K562 (cell line): ENCODE measurements around the gene CRYBG2. TPM values are rescaled to one million over a fixed set of nuclear protein-coding genes. Genes with fewer than 3 reads are reported as not detected.

Experiments
- ATAC-seq: fragments of 200-7000 bp; cut with Tn5 transposase; 3 replicates; pipeline ENCODE4 v1.9.1; 2020; ENCODE audit warnings: moderate library complexity
- BruUV-seq: library from RNA; stranded (reverse); fragments of 400-500 nt; replicated peaks from 2 replicates; lab custom pipeline; 2021; lab: Mats Ljungman, UMichigan
- CTCF ChIA-PET: fragments of 300-600 bp; formaldehyde crosslinking; extraction: SDS; loops from one replicate; lab custom pipeline; 2021; ENCODE audit warnings: low intra/inter-chr PET ratio; lab: Yijun Ruan, JAX
- POLR2A ChIA-PET: fragments of 300-600, 350-650 bp; sonication (Branson Sonifier 250); formaldehyde crosslinking; extraction: SDS; loops from one replicate; lab custom pipeline; 2021; ENCODE audit warnings: antibody characterized with exemption, inconsistent platforms; lab: Yijun Ruan, JAX
- DNase-seq, 4 experiments: peaks; one replicate each; pipeline versions ENCODE4 v3.0.0 to v3.0.0-alpha.2; 2011 to 2018; ENCODE audit warnings: low spot score in 3 of 4, mixed read lengths in 3 of 4; ENCODE audit errors: extremely low read depth in 1 of 4
- FAIRE-seq: peaks from 2 replicates; lab custom pipeline; 2011; peaks lifted over from hg19 to GRCh38; lab: Jason Lieb, UNC
- H2AFZ ChIP-seq: 2 replicates; pipeline ENCODE4 v1.6.0; 2011; ENCODE audit warnings: low read depth, low read length, control low read depth, inconsistent platforms
- H3K27ac ChIP-seq: fragments of 200-600 bp; 3 replicates; pipeline ENCODE4 v1.8.0; 2011; ENCODE audit warnings: low read depth, mild to moderate bottlenecking, control low read depth, inconsistent platforms, low read length, moderate library complexity, mixed read lengths; ENCODE audit errors: extremely low read depth
- H3K27me3 ChIP-seq, 2 experiments: fragments of 300-600 bp in 1 of 2; 2 replicates in 1 of 2; 3 replicates in 1 of 2; pipeline versions ENCODE4 v1.6.0 to v1.8.0; 2011; ENCODE audit warnings: inconsistent platforms in 2 of 2, low read length in 2 of 2, mild to moderate bottlenecking in 1 of 2, mixed read lengths in 1 of 2, moderate library complexity in 1 of 2; ENCODE audit not compliant: control insufficient read depth in 2 of 2, insufficient read depth in 2 of 2
- H3K36me3 ChIP-seq: fragments of 300-600 bp; 3 replicates; pipeline ENCODE4 v1.8.0; 2011; ENCODE audit warnings: mild to moderate bottlenecking, low read length, inconsistent platforms; ENCODE audit not compliant: control insufficient read depth, insufficient read depth
- H3K4me1 ChIP-seq, 2 experiments: fragments of 200-600 bp in 1 of 2; replicated peaks in 1 of 2; 2 replicates in 1 of 2; 3 replicates in 1 of 2; pipeline versions ENCODE4 v1.5.1 to v1.8.0; 2011; ENCODE audit warnings: inconsistent platforms in 2 of 2, low read length in 2 of 2, mild to moderate bottlenecking in 1 of 2, mixed read lengths in 1 of 2, moderate library complexity in 1 of 2; ENCODE audit not compliant: control insufficient read depth in 2 of 2, insufficient read depth in 2 of 2
- H3K4me2 ChIP-seq: 2 replicates; pipeline ENCODE4 v1.6.1; 2011; ENCODE audit warnings: low read length, control low read depth, inconsistent platforms, mixed read lengths; ENCODE audit not compliant: insufficient read depth
- H3K4me3 ChIP-seq: fragments of 200-600 bp; sonication (generic), shearing (Covaris generic); 2 replicates; pipeline ENCODE4 v1.5.1; 2016; ENCODE audit warnings: control low read depth, inconsistent platforms
- H3K79me2 ChIP-seq: fragments of 200-600 bp; 3 replicates; pipeline ENCODE4 v1.8.0; 2011; ENCODE audit warnings: low read length, inconsistent platforms; ENCODE audit not compliant: control insufficient read depth, insufficient read depth
- H3K9ac ChIP-seq, 2 experiments: 2 replicates each; pipeline versions ENCODE4 v1.6.0 to v1.6.1; 2011; ENCODE audit warnings: low read depth in 2 of 2, low read length in 2 of 2, control low read depth in 1 of 2, inconsistent platforms in 1 of 2, mild to moderate bottlenecking in 1 of 2, mixed read lengths in 1 of 2; ENCODE audit not compliant: insufficient read depth in 1 of 2
- H3K9me1 ChIP-seq: one replicate; pipeline ENCODE4 v1.6.0; 2011; ENCODE audit warnings: inconsistent platforms, mild to moderate bottlenecking, low read length, moderate library complexity; ENCODE audit not compliant: control insufficient read depth, insufficient read depth
- H3K9me3 ChIP-seq: replicated peaks from 2 replicates; pipeline ENCODE4 v1.5.1; 2011; ENCODE audit warnings: low read depth, low read length, inconsistent platforms; ENCODE audit not compliant: control insufficient read depth, insufficient read depth
- H4K20me1 ChIP-seq: replicated peaks from 2 replicates; pipeline ENCODE4 v1.6.1; 2011; ENCODE audit warnings: low read length, inconsistent platforms, mixed read lengths; ENCODE audit not compliant: control insufficient read depth, insufficient read depth
- BDP1 ChIP-seq: IDR thresholded peaks from 3 replicates; pipeline ENCODE4 v1.6.1; 2011; ENCODE audit not compliant: insufficient read length, insufficient read depth
- CBX1 ChIP-seq: sonication (generic); IDR thresholded peaks from 2 replicates; pipeline ENCODE4 v1.6.1; 2016; ENCODE audit warnings: antibody characterized with exemption, low read depth, mild to moderate bottlenecking
- LARP7 ChIP-seq: fragments of 450-650 bp; IDR thresholded peaks from 2 replicates; pipeline ENCODE4 v1.6.1; 2016
- MBD1 ChIP-seq: fragments of 250-450 bp; sonication (Bioruptor Pico); IDR thresholded peaks from 2 replicates; pipeline ENCODE4 v1.8.0; 2022; ENCODE audit warnings: inconsistent platforms
- RBM39 ChIP-seq: fragments of 200-400 bp; formaldehyde crosslinking; optimal IDR thresholded peaks from 2 replicates; pipeline ENCODE3; 2018; ENCODE audit warnings: low read depth, low read length
- SLC30A9 ChIP-seq: fragments of 250-450 bp; sonication (Bioruptor Pico); IDR thresholded peaks from 2 replicates; pipeline ENCODE4 v1.8.0; 2022; ENCODE audit warnings: mild to moderate bottlenecking, moderate library complexity
- U2AF2 ChIP-seq: fragments of 200-400 bp; formaldehyde crosslinking; optimal IDR thresholded peaks from 2 replicates; pipeline ENCODE3; 2017; ENCODE audit warnings: low read depth, mild to moderate bottlenecking, low read length
- ZKSCAN8 ChIP-seq: fragments of 200-800 bp; sonication (Bioruptor generic); IDR thresholded peaks from 2 replicates; pipeline ENCODE4 v1.6.1; 2016; ENCODE audit warnings: missing genetic modification characterization, missing compliant biosample characterization
- ZNF436 ChIP-seq: fragments of 250-450, 450-650 bp; sonication (Bioruptor Pico); formaldehyde crosslinking; IDR thresholded peaks from 2 replicates; pipeline ENCODE4 v1.7.0; 2020; ENCODE audit warnings: mild to moderate bottlenecking
- ZNF830 ChIP-seq: fragments of 250-450 bp; sonication (Bioruptor Pico); IDR thresholded peaks from 2 replicates; pipeline ENCODE4 v1.5.0; 2021; ENCODE audit warnings: mild to moderate bottlenecking
- WGBS: fragments of 100-300 bp; shearing (Covaris generic); methylation state at CpG from one replicate; pipeline ENCODE4 v1.1.6; 2016; ENCODE audit warnings: low coverage, mixed read lengths; ENCODE audit not compliant: insufficient coverage; ENCODE audit errors: missing lambda C conversion rate; 5-methylcytosine and 5-hydroxymethylcytosine counted together
- in situ Hi-C: fragments of 300-500 bp; cut with MboI; formaldehyde crosslinking; loops from 4 replicates; pipeline ENCODE4 v1.15.0; 2018; ENCODE audit warnings: inconsistent platforms, mixed read lengths
- intact Hi-C: fragments of 100-400 bp; cut with micrococcal nuclease; formaldehyde crosslinking; loops from 2 replicates; pipeline ENCODE4 v1.14.2; 2022
- polyA plus RNA-seq, 8 experiments: library from polyadenylated mRNA; depleted of rRNA in 4 of 8; stranded (reverse) in 5 of 8; unstranded in 3 of 8; fragments of >200 nt; fragmentation: Nextera tagmentation in 2 of 8; fragmentation: Illumina TruSeq in 1 of 8; extraction: Ambion mirVana in 2 of 8; extraction: Trizol in 1 of 8; gene quantifications; 2 replicates each; pipeline versions ENCODE4 v1.2.1 to v1.2.3, GENCODE V29; 2011 to 2014; ENCODE audit warnings: inconsistent platforms in 1 of 8, missing spikeins in 1 of 8
- total RNA-seq, 7 experiments: library from RNA; depleted of rRNA in 6 of 7; stranded (reverse); fragments of >200 nt in 6 of 7; fragmentation: Illumina TruSeq in 2 of 7; extraction: Trizol in 2 of 7; gene quantifications; 2 replicates each; pipeline versions ENCODE4 v1.2.1 to v1.2.3, GENCODE V29; 2011 to 2021; ENCODE audit warnings: low replicate concordance in 1 of 7
- TF ChIP-seq, protein P1 (sequence below): IDR thresholded peaks from 2 replicates; pipeline ENCODE4 v1.6.1; 2014; ENCODE audit warnings: antibody characterized with exemption

Gene CRYBG2
- total and polyA plus RNA-seq, 9 of the 15 experiments (the other 6 are each of a cell fraction or from before 2014, with no cell fraction given): 0.39 to 8.5 (median 3.7) TPM

- TF ChIP-seq ZNF436 (no peak), RBM39 (no peak), LARP7 (no peak), SLC30A9 (no peak), MBD1 (no peak), BDP1 (no peak), ZKSCAN8 (CRISPR knock-in tag) (no peak), CBX1 (no peak), U2AF2 (no peak), ZNF830 (no peak)
- TF ChIP-seq, protein P1, sequence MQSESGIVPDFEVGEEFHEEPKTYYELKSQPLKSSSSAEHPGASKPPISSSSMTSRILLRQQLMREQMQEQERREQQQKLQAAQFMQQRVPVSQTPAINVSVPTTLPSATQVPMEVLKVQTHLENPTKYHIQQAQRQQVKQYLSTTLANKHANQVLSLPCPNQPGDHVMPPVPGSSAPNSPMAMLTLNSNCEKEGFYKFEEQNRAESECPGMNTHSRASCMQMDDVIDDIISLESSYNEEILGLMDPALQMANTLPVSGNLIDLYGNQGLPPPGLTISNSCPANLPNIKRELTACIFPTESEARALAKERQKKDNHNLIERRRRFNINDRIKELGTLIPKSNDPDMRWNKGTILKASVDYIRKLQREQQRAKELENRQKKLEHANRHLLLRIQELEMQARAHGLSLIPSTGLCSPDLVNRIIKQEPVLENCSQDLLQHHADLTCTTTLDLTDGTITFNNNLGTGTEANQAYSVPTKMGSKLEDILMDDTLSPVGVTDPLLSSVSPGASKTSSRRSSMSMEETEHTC: no peak
- BruUV-seq: no TSS peak
- DNase-seq: no peak
- peaks cover 8 to 20% of the 10 kb centered on the region in 2 experiments for H3K4me1 ChIP-seq
- WGBS: 56% methylated on average over 15 of the region's 15 CpGs
- H2AFZ ChIP-seq: no peak overlapping the region
- ChIA-PET POLR2A (interaction anchor here (1.4 to 4.0 kb wide), 2 partner anchors 8 to 17 kb away, joined by 3 to 24 read pairs; no protein-coding TSS in a partner anchor), CTCF (no interaction called here)
- intact Hi-C loops: no loop called here
- no peak for FAIRE-seq
- H4K20me1 ChIP-seq: no peaks in the 10 kb centered on the region
- no peaks in the 10 kb centered on the region for H3K27me3 ChIP-seq
- H3K9me1 ChIP-seq: no peaks in the 10 kb centered on the region
- H3K27ac ChIP-seq: no peak overlapping the region
- peak; percentile 21; the same call in 1 of the 3 replicates for ATAC-seq
- H3K4me2 ChIP-seq: no peak overlapping the region
- in situ Hi-C loops: no loop called here
- H3K9me3 ChIP-seq: no peaks in the 10 kb centered on the region
- no peak overlapping the region for H3K4me3 ChIP-seq
- H3K9ac ChIP-seq: peak overlapping the region in 1 of 2 experiments; percentile 31; a peak in 2 of 4 replicates
- no peaks in the 10 kb centered on the region for H3K79me2 ChIP-seq
- H3K36me3 ChIP-seq: no peaks in the 10 kb centered on the region
Observed at GRCh38 chr1:26345718-26346117, 8.2 kb downstream of the CRYBG2 start.
